Stimulated activated naive CD4-positive, alpha-beta T cell (primary cell): ENCODE data around the gene TKT.
"Not testable (repeated sequence)": the region's sequence is repeated elsewhere in the genome, so short reads cannot be mapped to it uniquely, and the experiment has no call there.

Experiments
- DNase-seq, 6 experiments: peaks; one replicate each; lab custom pipeline; 2025; lab: John Stamatoyannopoulos, UW

TKT gene

GRCh38 chr3:53255775-53256703 lies at the start of gene TKT:
Gene TKT, minus strand, starts transcription at chr3:53256022. Its CDS starts 80 bp downstream, at chr3:53255942.
- DNase-seq: peak; percentile 54 to 79 (median 76)

- no peak for DNase-seq
These were observed 48.1 kb upstream of the TKT start for GRCh38 chr3:53303957-53304356.

GRCh38 chr3:53303549-53303948 lies 47.7 kb upstream of the TKT start:
- DNase-seq: no peak

GRCh38 chr3:53300826-53301225 lies 45.0 kb upstream of the TKT start:
- no peak for DNase-seq

- peak in 2 of 6 experiments; percentile 45 to 53 for DNase-seq
These were observed 43.8 kb upstream of the TKT start for GRCh38 chr3:53299611-53300023.

- no peak for DNase-seq
These were observed 39.6 kb upstream of the TKT start for GRCh38 chr3:53295410-53295809.

GRCh38 chr3:53293867-53294266 lies 38.0 kb upstream of the TKT start:
- no peak for DNase-seq

GRCh38 chr3:53288214-53288613 lies 32.4 kb upstream of the TKT start:
- DNase-seq: no peak

GRCh38 chr3:53287131-53287629 lies 31.4 kb upstream of the TKT start:
- DNase-seq: no peak

GRCh38 chr3:53286727-53287126 lies 30.9 kb upstream of the TKT start:
- DNase-seq: no peak

- DNase-seq: no peak
These were observed 26.8 kb upstream of the TKT start for GRCh38 chr3:53282581-53282980.

GRCh38 chr3:53278667-53279066 lies 22.8 kb upstream of the TKT start:
- no peak for DNase-seq

GRCh38 chr3:53274938-53275605 lies 19.2 kb upstream of the TKT start:
- peak in 3 of 6 experiments; percentile 30 to 42 (median 31) for DNase-seq

- no peak for DNase-seq
These were observed 17.4 kb upstream of the TKT start for GRCh38 chr3:53273146-53273670.

GRCh38 chr3:53269888-53270880 lies 14.4 kb upstream of the TKT start:
- no peak for DNase-seq

- DNase-seq: not testable (repeated sequence)
These were observed 13.4 kb upstream of the TKT start for GRCh38 chr3:53269193-53269592.

- no peak for DNase-seq
These were observed 11.9 kb upstream of the TKT start for GRCh38 chr3:53267766-53268165.

- DNase-seq: no peak
These were observed 8.9 kb upstream of the TKT start for GRCh38 chr3:53264718-53265117.

GRCh38 chr3:53263907-53264306 lies 8.1 kb upstream of the TKT start:
- DNase-seq: no peak

- no peak for DNase-seq
These were observed 5.9 kb upstream of the TKT start for GRCh38 chr3:53261712-53262111.

- no peak for DNase-seq
These were observed 4.5 kb upstream of the TKT start for GRCh38 chr3:53260286-53260785.
